HepG2 (cell line): ENCODE results near the gene PLEKHG5. TPM values are rescaled to one million over a fixed set of nuclear protein-coding genes. Genes with fewer than 3 reads are reported as not detected.
A peak's percentile ranks its signal among the peaks of the same experiment; 100 is the strongest.

Experiments
- HOXA3 ChIP-seq: sonication (generic); formaldehyde crosslinking; IDR thresholded peaks from 2 replicates; pipeline ENCODE4 v1.5.0; 2020; ENCODE audit warnings: missing genetic modification reagents
- KAT7 ChIP-seq: IDR thresholded peaks from 2 replicates; pipeline ENCODE4 v1.6.1; 2018; ENCODE audit warnings: borderline replicate concordance, missing compliant biosample characterization
- MLXIP ChIP-seq: sonication (generic); formaldehyde crosslinking; IDR thresholded peaks from 2 replicates; pipeline ENCODE4 v1.9.0; 2021; ENCODE audit warnings: missing genetic modification reagents, borderline replicate concordance
- MTA1 ChIP-seq: sonication (generic); formaldehyde crosslinking; IDR thresholded peaks from 2 replicates; pipeline ENCODE4 v1.4.0; 2020; ENCODE audit warnings: missing genetic modification reagents, mild to moderate bottlenecking, borderline replicate concordance
- MXD4 ChIP-seq: IDR thresholded peaks from 2 replicates; pipeline ENCODE4 v1.6.1; 2016; ENCODE audit warnings: mild to moderate bottlenecking, missing biosample characterization, missing genetic modification reagents
- MXI1 ChIP-seq: IDR thresholded peaks from 3 replicates; pipeline ENCODE4 v1.6.1; 2012; ENCODE audit warnings: low read depth, low read length, inconsistent platforms, borderline replicate concordance
- NFE2L2 ChIP-seq: fragments of 150-350 bp; IDR thresholded peaks from 2 replicates; pipeline ENCODE4 v1.6.1; 2014; ENCODE audit warnings: low read length
- SNRNP70 ChIP-seq: fragments of 200-400 bp; formaldehyde crosslinking; IDR thresholded peaks from 2 replicates; pipeline ENCODE4 v1.6.1; 2017; ENCODE audit warnings: mild to moderate bottlenecking, low read depth, low read length, moderate library complexity
- UBTF ChIP-seq: sonication (generic); formaldehyde crosslinking; IDR thresholded peaks from 2 replicates; pipeline ENCODE4 v1.4.0; 2020; ENCODE audit warnings: mild to moderate bottlenecking, missing genetic modification reagents
- ZBTB26 ChIP-seq: IDR thresholded peaks from 2 replicates; pipeline ENCODE4 v1.6.1; 2016; ENCODE audit warnings: missing compliant biosample characterization, missing genetic modification reagents, borderline replicate concordance
- ZFP91 ChIP-seq: sonication (generic); formaldehyde crosslinking; IDR thresholded peaks from 2 replicates; pipeline ENCODE4 v1.9.0; 2022; ENCODE audit warnings: missing genetic modification reagents, mild to moderate bottlenecking, borderline replicate concordance
- ZFY ChIP-seq: sonication (generic); formaldehyde crosslinking; IDR thresholded peaks from 2 replicates; pipeline ENCODE4 v1.4.0; 2020; ENCODE audit warnings: missing genetic modification reagents
- ZNF687 ChIP-seq: sonication (generic); formaldehyde crosslinking; IDR thresholded peaks from 2 replicates; pipeline ENCODE4 v1.5.1; 2020; ENCODE audit warnings: mild to moderate bottlenecking, missing genetic modification reagents, moderate library complexity
- ZNF7 ChIP-seq: IDR thresholded peaks from 2 replicates; pipeline ENCODE4 v1.6.1; 2016; ENCODE audit warnings: missing biosample characterization, missing genetic modification reagents
- ZNF773 ChIP-seq: sonication (generic); formaldehyde crosslinking; IDR thresholded peaks from 2 replicates; pipeline ENCODE4 v1.4.0; 2020; ENCODE audit warnings: missing genetic modification reagents, borderline replicate concordance
- ZSCAN9 ChIP-seq: IDR thresholded peaks from 2 replicates; pipeline ENCODE4 v1.6.1; 2016; ENCODE audit warnings: borderline replicate concordance
- polyA plus RNA-seq, 8 experiments: library from polyadenylated mRNA; depleted of rRNA in 3 of 8; stranded (reverse) in 7 of 8; unstranded in 1 of 8; fragments of >200 nt; fragmentation: Illumina TruSeq in 4 of 8; extraction: Trizol in 4 of 8; gene quantifications; 2 replicates each; pipeline versions ENCODE4 v1.2.1 to v1.2.3, GENCODE V29; 2011 to 2016; ENCODE audit warnings: low read depth in 4 of 8, missing spikeins in 1 of 8, mixed read lengths in 1 of 8; ENCODE audit not compliant: insufficient read depth in 1 of 8
- total RNA-seq, 5 experiments: library from RNA; depleted of rRNA; stranded (reverse); fragments of >200 nt; fragmentation: Illumina TruSeq; extraction: Trizol; gene quantifications; 2 replicates each; pipeline ENCODE4 v1.2.3, GENCODE V29; 2016; ENCODE audit warnings: low read depth in 1 of 5

Gene PLEKHG5
- total and polyA plus RNA-seq, 2 of the 13 experiments (the other 11 are each of a cell fraction or from before 2014, with no cell fraction given) = 1.9 to 3.5 TPM

- TF ChIP-seq ZFP91 (CRISPR knock-in tag) (peak; percentile 53; the same call in 1 of the 2 replicates), MXD4 (CRISPR knock-in tag) (no peak), KAT7 (CRISPR knock-in tag) (no peak), MXI1 (0 out of 3 replicates have a peak, but pooled peaks have one; percentile 15), ZNF7 (CRISPR knock-in tag) (no peak), MLXIP (CRISPR knock-in tag) (no peak), ZSCAN9 (CRISPR knock-in tag) (no peak), NFE2L2 (no peak), SNRNP70 (no peak), ZNF687 (CRISPR knock-in tag) (peak; percentile 58), ZBTB26 (CRISPR knock-in tag) (0 out of 2 replicates have a peak, but pooled peaks have one; percentile 31), HOXA3 (CRISPR knock-in tag) (0 out of 2 replicates have a peak, but pooled peaks have one; percentile 6), MTA1 (CRISPR knock-in tag) (no peak; the same call in 1 of the 2 replicates), UBTF (CRISPR knock-in tag) (peak; percentile 56), ZFY (peak; percentile 29; the same call in 1 of the 2 replicates), ZNF773 (CRISPR knock-in tag) (no peak)
Measured at GRCh38 chr1:6475381-6476133, 15.9 kb downstream of the PLEKHG5 start (continued).
